Nephron (organoid): Measurements from ENCODE around the gene USH2A.

Experiments used
- H3K27ac Mint-ChIP-seq, 3 experiments: 2 replicates each; pipeline ENCODE4 v1.8.0; 2020; ENCODE audit warnings: mixed read lengths in 3 of 3, mild to moderate bottlenecking in 2 of 3, moderate library complexity in 1 of 3
- H3K27me3 Mint-ChIP-seq: 2 replicates; pipeline ENCODE4 v1.8.0; 2021; ENCODE audit warnings: low read depth, mild to moderate bottlenecking, moderate library complexity, mixed read lengths
- H3K36me3 Mint-ChIP-seq: 2 replicates; pipeline ENCODE4 v1.8.0; 2020; ENCODE audit warnings: low read depth, mixed read lengths
- H3K4me1 Mint-ChIP-seq: 2 replicates; pipeline ENCODE4 v1.8.0; 2020; ENCODE audit warnings: mixed read lengths
- H3K4me3 Mint-ChIP-seq, 3 experiments: 2 replicates each; pipeline ENCODE4 v1.8.0; 2020; ENCODE audit warnings: mild to moderate bottlenecking in 3 of 3, mixed read lengths in 3 of 3, moderate library complexity in 2 of 3
- H3K9me3 Mint-ChIP-seq: 2 replicates; pipeline ENCODE4 v1.8.0; 2020; ENCODE audit warnings: mixed read lengths
- CTCF ChIP-seq, 3 experiments: fragments of 200-600 bp; sonication (generic); IDR thresholded peaks; one replicate each; pipeline ENCODE4 v1.5.0; 2021; ENCODE audit warnings: antibody characterized with exemption in 3 of 3; ENCODE audit not compliant: unreplicated experiment in 3 of 3

The USH2A gene

GRCh38 chr1:215607412-215607811, 815.8 kb downstream of the USH2A start:
- Mint-ChIP-seq H3K4me1 (no peaks in the 10 kb centered on the region), H3K27ac (no peak overlapping the region), H3K36me3 (peaks cover 53% of the 10 kb centered on the region), H3K4me3 (no peak overlapping the region), H3K9me3 (no peaks in the 10 kb centered on the region), H3K27me3 (no peaks in the 10 kb centered on the region)
- no peak for TF ChIP-seq CTCF (IDR thresholded peaks at IDR 0.05; ENCODE audit: unreplicated experiment in 3 of 3)

- H3K4me1 Mint-ChIP-seq, result no peaks in the 10 kb centered on the region
These were observed 816.6 kb downstream of the USH2A start for GRCh38 chr1:215606564-215607168.

GRCh38 chr1:215606036-215606435, 817.2 kb downstream of the USH2A start:
- no peaks in the 10 kb centered on the region for H3K27me3 Mint-ChIP-seq
- no peaks in the 10 kb centered on the region for H3K9me3 Mint-ChIP-seq
- no peak overlapping the region for H3K4me3 Mint-ChIP-seq
- H3K36me3 Mint-ChIP-seq, result peaks cover 52% of the 10 kb centered on the region
- no peaks in the 10 kb centered on the region for H3K4me1 Mint-ChIP-seq
- no peak overlapping the region for H3K27ac Mint-ChIP-seq
- TF ChIP-seq CTCF (IDR thresholded peaks at IDR 0.05; ENCODE audit: unreplicated experiment in 3 of 3), result no peak

More at GRCh38 chr1:215606564-215607168, 816.6 kb downstream of the USH2A start:
- Mint-ChIP-seq H3K27me3 (no peaks in the 10 kb centered on the region), H3K4me3 (no peak overlapping the region), H3K27ac (no peak overlapping the region), H3K9me3 (no peaks in the 10 kb centered on the region), H3K36me3 (peaks cover 50% of the 10 kb centered on the region)
- TF ChIP-seq CTCF (IDR thresholded peaks at IDR 0.05; ENCODE audit: unreplicated experiment in 3 of 3), result peak; percentile 41 to 62 (median 43)

GRCh38 chr1:215605011-215605621, 818.1 kb downstream of the USH2A start:
- Mint-ChIP-seq H3K27ac (no peak overlapping the region), H3K4me1 (peaks cover 4% of the 10 kb centered on the region), H3K27me3 (no peaks in the 10 kb centered on the region), H3K4me3 (no peak overlapping the region), H3K9me3 (no peaks in the 10 kb centered on the region), H3K36me3 (peaks cover 50% of the 10 kb centered on the region)
- no peak for TF ChIP-seq CTCF (IDR thresholded peaks at IDR 0.05; ENCODE audit: unreplicated experiment in 3 of 3)

- Mint-ChIP-seq H3K4me3 (no peak overlapping the region), H3K4me1 (peaks cover 11% of the 10 kb centered on the region), H3K36me3 (peaks cover 47% of the 10 kb centered on the region), H3K27ac (no peak overlapping the region), H3K27me3 (no peaks in the 10 kb centered on the region), H3K9me3 (no peaks in the 10 kb centered on the region)
- TF ChIP-seq CTCF (IDR thresholded peaks at IDR 0.05; ENCODE audit: unreplicated experiment in 3 of 3), result no peak
These were observed 819.9 kb downstream of the USH2A start for GRCh38 chr1:215603319-215603718.

- Mint-ChIP-seq H3K27ac (no peak overlapping the region), H3K36me3 (peaks cover 65% of the 10 kb centered on the region), H3K4me3 (no peak overlapping the region), H3K4me1 (peaks cover 11% of the 10 kb centered on the region), H3K9me3 (no peaks in the 10 kb centered on the region), H3K27me3 (no peaks in the 10 kb centered on the region)
- no peak for TF ChIP-seq CTCF (IDR thresholded peaks at IDR 0.05; ENCODE audit: unreplicated experiment in 3 of 3)
These were observed 822.0 kb downstream of the USH2A start for GRCh38 chr1:215601276-215601675.
